HFF-Myc (cell line): Measurements from ENCODE around the gene LRRC14B.
"Not testable (repeated sequence)": the region's sequence is repeated elsewhere in the genome, so short reads cannot be mapped to it uniquely, and the experiment has no call there.

Experiments
- DNase-seq: peaks from one replicate; pipeline ENCODE4 v3.0.0-alpha.2; 2011; ENCODE audit warnings: low read depth; ENCODE audit errors: extremely low read depth
- H3K4me3 ChIP-seq: replicated peaks from 2 replicates; pipeline ENCODE4 v1.5.1; 2011; ENCODE audit warnings: low read depth, mild to moderate bottlenecking, control low read depth, low read length
- CTCF ChIP-seq: IDR thresholded peaks from 2 replicates; pipeline ENCODE4 v1.5.1; 2012; ENCODE audit warnings: mild to moderate bottlenecking, low read depth, low read length, control low read depth; ENCODE audit errors: missing control alignments

LRRC14B gene

GRCh38 chr5:228886-229285, 37.6 kb downstream of the LRRC14B start:
- no peak overlapping the region for H3K4me3 ChIP-seq
- TF ChIP-seq CTCF = no peak
- no peak for DNase-seq

GRCh38 chr5:230711-231110, 39.4 kb downstream of the LRRC14B start:
- no peak for TF ChIP-seq CTCF
- H3K4me3 ChIP-seq = no peak overlapping the region
- no peak for DNase-seq

- H3K4me3 ChIP-seq = no peak overlapping the region
- no peak for DNase-seq
- TF ChIP-seq CTCF = no peak
These were observed 40.4 kb downstream of the LRRC14B start for GRCh38 chr5:231661-232060.

GRCh38 chr5:233426-233825, 42.1 kb downstream of the LRRC14B start:
- not testable (repeated sequence) for DNase-seq, H3K4me3 ChIP-seq

- H3K4me3 ChIP-seq = no peak overlapping the region
- DNase-seq = no peak
- TF ChIP-seq CTCF = no peak
These were observed 43.2 kb downstream of the LRRC14B start for GRCh38 chr5:234450-234849.

GRCh38 chr5:235527-235926, 44.2 kb downstream of the LRRC14B start:
- not testable (repeated sequence) for DNase-seq, H3K4me3 ChIP-seq

- not testable (repeated sequence) for DNase-seq
These were observed 46.6 kb downstream of the LRRC14B start for GRCh38 chr5:237931-238330.

GRCh38 chr5:240550-240949, 49.3 kb downstream of the LRRC14B start:
- not testable (repeated sequence) for H3K4me3 ChIP-seq, DNase-seq

More at GRCh38 chr5:237931-238330, 46.6 kb downstream of the LRRC14B start:
- H3K4me3 ChIP-seq = not testable (repeated sequence)

GRCh38 chr5:241045-241669, 49.9 kb downstream of the LRRC14B start:
- DNase-seq, H3K4me3 ChIP-seq: not testable (repeated sequence)

GRCh38 chr5:243683-244367, 52.5 kb downstream of the LRRC14B start:
- not testable (repeated sequence) for H3K4me3 ChIP-seq, DNase-seq

GRCh38 chr5:245717-246116, 54.4 kb downstream of the LRRC14B start:
- not testable (repeated sequence) for DNase-seq, H3K4me3 ChIP-seq
